K562 (cell line): Measurements from ENCODE around the gene CD74. TPM values are rescaled to one million over a fixed set of nuclear protein-coding genes. Genes with fewer than 3 reads are reported as not detected.

ENCODE experiments used
- CC2D1A ChIP-seq: fragments of 450-650 bp; IDR thresholded peaks from 2 replicates; pipeline ENCODE4 v1.6.1; 2017; ENCODE audit warnings: mild to moderate bottlenecking
- FOXK1 ChIP-seq: sonication (generic); formaldehyde crosslinking; IDR thresholded peaks from 2 replicates; pipeline ENCODE4 v1.8.0; 2022; ENCODE audit warnings: missing genetic modification reagents, mild to moderate bottlenecking, borderline replicate concordance
- GATA2 ChIP-seq: sonication (generic); formaldehyde crosslinking; IDR thresholded peaks from 2 replicates; pipeline ENCODE4 v1.4.0; 2020; ENCODE audit warnings: mild to moderate bottlenecking, missing genetic modification reagents
- GATAD2A ChIP-seq: fragments of 450-650 bp; IDR thresholded peaks from 2 replicates; pipeline ENCODE4 v1.6.1; 2017
- HEY1 ChIP-seq: fragments of 250-450 bp; sonication (Bioruptor Pico); IDR thresholded peaks from 2 replicates; pipeline ENCODE4 v1.5.0; 2020; ENCODE audit warnings: mild to moderate bottlenecking, moderate library complexity, borderline replicate concordance
- HIVEP1 ChIP-seq: fragments of 250-450 bp; sonication (Bioruptor Pico); IDR thresholded peaks from 2 replicates; pipeline ENCODE4 v1.4.0; 2020; ENCODE audit warnings: mild to moderate bottlenecking
- HMBOX1 ChIP-seq: sonication (generic); IDR thresholded peaks from 2 replicates; pipeline ENCODE4 v1.6.1; 2016
- HMG20B ChIP-seq: fragments of 250-450 bp; sonication (Bioruptor Pico); IDR thresholded peaks from 2 replicates; pipeline ENCODE4 v1.5.0; 2021; ENCODE audit warnings: mild to moderate bottlenecking
- ID3 ChIP-seq, 2 experiments: fragments of 250-450 bp in 1 of 2; fragments of 450-650 bp in 1 of 2; sonication (Bioruptor Pico) in 1 of 2; IDR thresholded peaks; 2 replicates each; pipeline versions ENCODE4 v1.6.1 to v1.8.0; 2016 to 2021; ENCODE audit warnings: mild to moderate bottlenecking in 2 of 2, moderate library complexity in 2 of 2, missing compliant biosample characterization in 1 of 2, missing genetic modification characterization in 1 of 2
- KDM1A ChIP-seq, 2 experiments: fragments of 450-650 bp; IDR thresholded peaks; 2 replicates each; pipeline ENCODE4 v1.6.1; 2016; ENCODE audit warnings: mild to moderate bottlenecking in 2 of 2
- MAFG ChIP-seq: fragments of 450-650 bp; conservative IDR thresholded peaks from 2 replicates; pipeline ENCODE4 v1.6.1; 2016; ENCODE audit warnings: missing genetic modification characterization, missing compliant biosample characterization
- MTF1 ChIP-seq: fragments of 250-450 bp; sonication (Bioruptor Pico); IDR thresholded peaks from 2 replicates; pipeline ENCODE4 v1.9.0; 2021; ENCODE audit warnings: moderate library complexity, mild to moderate bottlenecking, inconsistent platforms, borderline replicate concordance
- NBN ChIP-seq: fragments of 450-650 bp; IDR thresholded peaks from 2 replicates; pipeline ENCODE4 v1.6.1; 2016; ENCODE audit warnings: low read depth, mild to moderate bottlenecking
- NCOA6 ChIP-seq: fragments of 450-650 bp; IDR thresholded peaks from 2 replicates; pipeline ENCODE4 v1.6.1; 2017; ENCODE audit warnings: mild to moderate bottlenecking
- SMAD4 ChIP-seq: fragments of 250-450 bp; sonication (Bioruptor Pico); conservative IDR thresholded peaks from 2 replicates; pipeline ENCODE4 v1.8.0; 2021; ENCODE audit warnings: inconsistent platforms, mild to moderate bottlenecking, moderate library complexity
- ZNF707 ChIP-seq: fragments of 250-450 bp; sonication (Bioruptor Pico); conservative IDR thresholded peaks from 2 replicates; pipeline ENCODE4 v1.8.0; 2022; ENCODE audit warnings: inconsistent platforms, mild to moderate bottlenecking, moderate library complexity
- polyA plus RNA-seq, 8 experiments: library from polyadenylated mRNA; depleted of rRNA in 4 of 8; stranded (reverse) in 5 of 8; unstranded in 3 of 8; fragments of >200 nt; fragmentation: Nextera tagmentation in 2 of 8; fragmentation: Illumina TruSeq in 1 of 8; extraction: Ambion mirVana in 2 of 8; extraction: Trizol in 1 of 8; gene quantifications; 2 replicates each; pipeline versions ENCODE4 v1.2.1 to v1.2.3, GENCODE V29; 2011 to 2014; ENCODE audit warnings: inconsistent platforms in 1 of 8, missing spikeins in 1 of 8
- total RNA-seq, 7 experiments: library from RNA; depleted of rRNA in 6 of 7; stranded (reverse); fragments of >200 nt in 6 of 7; fragmentation: Illumina TruSeq in 2 of 7; extraction: Trizol in 2 of 7; gene quantifications; 2 replicates each; pipeline versions ENCODE4 v1.2.1 to v1.2.3, GENCODE V29; 2011 to 2021; ENCODE audit warnings: low replicate concordance in 1 of 7
- TF ChIP-seq, protein P1 (sequence below): fragments of 450-650 bp; IDR thresholded peaks from 2 replicates; pipeline ENCODE4 v1.7.1; 2018; ENCODE audit warnings: mild to moderate bottlenecking, low read depth; ENCODE audit not compliant: partially characterized antibody
- TF ChIP-seq, protein P2 (sequence below): fragments of 450-650 bp; formaldehyde crosslinking; IDR thresholded peaks from 2 replicates; pipeline ENCODE4 v1.4.0; 2022; ENCODE audit warnings: mild to moderate bottlenecking, moderate library complexity
- TF ChIP-seq, protein P3 (sequence below): fragments of 450-650 bp; IDR thresholded peaks from 2 replicates; pipeline ENCODE4 v1.6.1; 2018; ENCODE audit not compliant: partially characterized antibody

Gene CD74
- total and polyA plus RNA-seq, 9 of the 15 experiments (the other 6 are each of a cell fraction or from before 2014, with no cell fraction given): 0.07 to 4.8 (median 0.32) TPM

DNA sequence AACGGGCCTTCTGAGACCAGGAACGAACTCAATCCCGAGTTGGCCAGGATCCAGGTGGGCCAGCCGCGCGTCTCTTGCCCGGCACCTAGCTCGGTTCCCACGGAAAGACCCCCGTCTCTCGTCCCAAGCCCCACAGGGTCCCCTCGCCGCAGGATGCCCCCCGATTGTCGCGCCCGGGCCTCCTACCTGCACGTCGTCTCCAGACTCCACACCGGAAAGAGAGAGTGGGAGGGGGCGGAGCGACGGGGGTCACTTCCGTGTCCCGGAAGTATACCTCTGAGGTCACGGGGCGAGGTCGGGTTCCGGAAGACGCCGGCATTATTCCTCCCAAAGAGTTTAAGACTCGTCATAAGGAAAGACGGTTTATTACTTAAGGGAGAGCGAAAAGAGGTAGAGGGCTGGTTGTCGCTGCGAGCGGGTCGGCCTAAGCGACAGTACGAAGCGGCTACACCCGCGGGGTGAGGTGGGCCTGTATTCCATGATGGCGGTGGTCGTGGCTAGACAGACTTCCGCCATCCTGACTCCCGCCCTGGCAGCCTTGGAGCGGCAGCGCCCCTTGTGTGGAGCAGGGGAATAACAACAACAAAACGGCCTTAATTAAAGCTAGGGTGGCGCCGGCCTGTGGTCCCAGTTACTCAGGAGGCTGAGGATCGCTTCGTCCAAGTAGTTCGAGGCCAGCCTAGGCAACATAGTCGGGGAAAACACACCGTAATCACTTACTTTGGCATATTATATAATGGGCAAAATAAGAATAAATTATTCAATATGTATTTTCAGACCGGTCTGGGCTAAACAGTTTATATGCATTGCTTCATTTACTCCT lies 37.0 kb upstream of the CD74 start, which contains the start of gene RPS14 (continued):
- TF ChIP-seq HMBOX1 (no peak), FOXK1 (CRISPR knock-in tag) (peak; percentile 96), KDM1A (IDR thresholded peaks at IDR 0.05) (peak; percentile 29 to 79; a peak in 3 of 4 replicates), HMG20B (no peak; the same call in 1 of the 2 replicates), HIVEP1 (CRISPR knock-in tag) (no peak), CC2D1A (peak; percentile 96), NBN (peak; percentile 65; the same call in 1 of the 2 replicates), MAFG (tag) (no peak), SMAD4 (CRISPR knock-in tag) (peak; percentile 95), GATAD2A (0 out of 2 replicates have a peak, but pooled peaks have one; percentile 39), ID3 (CRISPR knock-in tag; IDR thresholded peaks at IDR 0.05) (no peak), ID3 (tag; IDR thresholded peaks at IDR 0.05) (peak; percentile 84; the same call in 1 of the 2 replicates), ZNF707 (CRISPR knock-in tag) (no peak), NCOA6 (no peak), HEY1 (CRISPR knock-in tag) (0 out of 2 replicates have a peak, but pooled peaks have one; percentile 20), MTF1 (CRISPR knock-in tag) (no peak), GATA2 (CRISPR knock-in tag) (no peak)
- TF ChIP-seq, protein P1, sequence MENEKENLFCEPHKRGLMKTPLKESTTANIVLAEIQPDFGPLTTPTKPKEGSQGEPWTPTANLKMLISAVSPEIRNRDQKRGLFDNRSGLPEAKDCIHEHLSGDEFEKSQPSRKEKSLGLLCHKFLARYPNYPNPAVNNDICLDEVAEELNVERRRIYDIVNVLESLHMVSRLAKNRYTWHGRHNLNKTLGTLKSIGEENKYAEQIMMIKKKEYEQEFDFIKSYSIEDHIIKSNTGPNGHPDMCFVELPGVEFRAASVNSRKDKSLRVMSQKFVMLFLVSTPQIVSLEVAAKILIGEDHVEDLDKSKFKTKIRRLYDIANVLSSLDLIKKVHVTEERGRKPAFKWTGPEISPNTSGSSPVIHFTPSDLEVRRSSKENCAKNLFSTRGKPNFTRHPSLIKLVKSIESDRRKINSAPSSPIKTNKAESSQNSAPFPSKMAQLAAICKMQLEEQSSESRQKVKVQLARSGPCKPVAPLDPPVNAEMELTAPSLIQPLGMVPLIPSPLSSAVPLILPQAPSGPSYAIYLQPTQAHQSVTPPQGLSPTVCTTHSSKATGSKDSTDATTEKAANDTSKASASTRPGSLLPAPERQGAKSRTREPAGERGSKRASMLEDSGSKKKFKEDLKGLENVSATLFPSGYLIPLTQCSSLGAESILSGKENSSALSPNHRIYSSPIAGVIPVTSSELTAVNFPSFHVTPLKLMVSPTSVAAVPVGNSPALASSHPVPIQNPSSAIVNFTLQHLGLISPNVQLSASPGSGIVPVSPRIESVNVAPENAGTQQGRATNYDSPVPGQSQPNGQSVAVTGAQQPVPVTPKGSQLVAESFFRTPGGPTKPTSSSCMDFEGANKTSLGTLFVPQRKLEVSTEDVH: peak; percentile 98
- TF ChIP-seq, protein P2, sequence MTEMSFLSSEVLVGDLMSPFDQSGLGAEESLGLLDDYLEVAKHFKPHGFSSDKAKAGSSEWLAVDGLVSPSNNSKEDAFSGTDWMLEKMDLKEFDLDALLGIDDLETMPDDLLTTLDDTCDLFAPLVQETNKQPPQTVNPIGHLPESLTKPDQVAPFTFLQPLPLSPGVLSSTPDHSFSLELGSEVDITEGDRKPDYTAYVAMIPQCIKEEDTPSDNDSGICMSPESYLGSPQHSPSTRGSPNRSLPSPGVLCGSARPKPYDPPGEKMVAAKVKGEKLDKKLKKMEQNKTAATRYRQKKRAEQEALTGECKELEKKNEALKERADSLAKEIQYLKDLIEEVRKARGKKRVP (CRISPR knock-in tag): 0 out of 2 replicates have a peak, but pooled peaks have one; percentile 38
- TF ChIP-seq, protein P3, sequence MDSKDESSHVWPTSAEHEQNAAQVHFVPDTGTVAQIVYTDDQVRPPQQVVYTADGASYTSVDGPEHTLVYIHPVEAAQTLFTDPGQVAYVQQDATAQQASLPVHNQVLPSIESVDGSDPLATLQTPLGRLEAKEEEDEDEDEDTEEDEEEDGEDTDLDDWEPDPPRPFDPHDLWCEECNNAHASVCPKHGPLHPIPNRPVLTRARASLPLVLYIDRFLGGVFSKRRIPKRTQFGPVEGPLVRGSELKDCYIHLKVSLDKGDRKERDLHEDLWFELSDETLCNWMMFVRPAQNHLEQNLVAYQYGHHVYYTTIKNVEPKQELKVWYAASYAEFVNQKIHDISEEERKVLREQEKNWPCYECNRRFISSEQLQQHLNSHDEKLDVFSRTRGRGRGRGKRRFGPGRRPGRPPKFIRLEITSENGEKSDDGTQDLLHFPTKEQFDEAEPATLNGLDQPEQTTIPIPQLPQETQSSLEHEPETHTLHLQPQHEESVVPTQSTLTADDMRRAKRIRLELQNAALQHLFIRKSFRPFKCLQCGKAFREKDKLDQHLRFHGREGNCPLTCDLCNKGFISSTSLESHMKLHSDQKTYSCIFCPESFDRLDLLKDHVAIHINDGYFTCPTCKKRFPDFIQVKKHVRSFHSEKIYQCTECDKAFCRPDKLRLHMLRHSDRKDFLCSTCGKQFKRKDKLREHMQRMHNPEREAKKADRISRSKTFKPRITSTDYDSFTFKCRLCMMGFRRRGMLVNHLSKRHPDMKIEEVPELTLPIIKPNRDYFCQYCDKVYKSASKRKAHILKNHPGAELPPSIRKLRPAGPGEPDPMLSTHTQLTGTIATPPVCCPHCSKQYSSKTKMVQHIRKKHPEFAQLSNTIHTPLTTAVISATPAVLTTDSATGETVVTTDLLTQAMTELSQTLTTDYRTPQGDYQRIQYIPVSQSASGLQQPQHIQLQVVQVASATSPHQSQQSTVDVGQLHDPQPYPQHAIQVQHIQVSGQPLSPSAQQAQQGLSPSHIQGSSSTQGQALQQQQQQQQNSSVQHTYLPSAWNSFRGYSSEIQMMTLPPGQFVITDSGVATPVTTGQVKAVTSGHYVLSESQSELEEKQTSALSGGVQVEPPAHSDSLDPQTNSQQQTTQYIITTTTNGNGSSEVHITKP: peak; percentile 74
